ENCODE results near the gene TM7SF2. TPM values are rescaled to one million over a fixed set of nuclear protein-coding genes. Genes with fewer than 3 reads are reported as not detected.

The TM7SF2 gene
- total RNA-seq, 1 experiment from 2014 or later = 74.8 TPM

DNA sequence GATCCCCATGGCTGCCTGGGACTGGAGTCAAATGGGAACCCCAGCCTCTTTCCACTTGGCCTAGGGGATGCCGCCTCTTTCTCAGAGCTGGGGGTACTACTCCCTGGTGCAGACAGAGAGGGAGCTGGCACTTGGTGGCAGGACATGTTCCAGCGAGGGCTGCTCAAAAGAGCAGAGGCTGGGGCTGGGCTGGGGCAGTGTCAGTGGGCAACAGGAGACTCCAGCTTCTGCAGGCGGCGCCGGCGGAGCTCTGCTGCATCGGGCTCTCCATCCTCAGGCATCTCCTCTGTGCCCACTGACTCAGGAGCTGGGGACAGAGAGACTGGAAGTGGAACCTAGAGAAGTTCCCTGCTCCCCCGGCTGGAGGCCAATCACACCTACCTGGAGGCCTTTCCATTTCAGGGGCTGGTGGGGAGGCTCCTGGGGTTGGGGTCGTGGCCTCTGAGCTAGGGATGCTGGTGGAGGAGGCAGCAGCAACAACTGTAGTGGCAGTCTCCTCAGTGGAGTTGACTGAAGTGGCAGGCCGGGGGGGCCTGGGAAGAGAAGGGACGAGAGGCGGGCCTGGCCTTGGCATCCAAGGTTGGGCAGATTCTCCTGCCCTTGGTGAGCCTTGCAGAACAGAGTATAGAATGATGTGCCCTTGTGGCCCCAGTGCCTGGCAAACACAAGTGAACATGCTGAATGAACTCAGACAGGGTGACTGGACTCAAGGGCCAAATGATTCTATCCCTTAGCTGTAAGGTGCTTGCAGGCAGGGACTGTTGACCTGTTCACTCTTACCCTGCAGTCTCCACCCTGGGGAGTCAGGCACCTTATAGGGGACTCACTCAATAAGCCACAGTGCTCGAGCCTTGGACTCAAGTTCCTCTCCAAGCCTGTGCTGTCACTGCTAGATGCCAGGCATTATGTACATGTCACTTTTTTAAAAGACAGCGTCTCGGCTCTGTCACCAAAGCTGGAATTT, 16.8 kb downstream of the TM7SF2 start:
- Histone ChIP-seq H3K4ac (ENCODE audit: low read depth, low read length) (no peak overlapping the region), H3K23ac (ENCODE audit: insufficient read length, low read depth, low read length) (no peak overlapping the region), H3K23me2 (ENCODE audit: insufficient read length, low read depth, low read length, poor library complexity, severe bottlenecking) (peaks cover 1% of the 10 kb centered on the region), H4K5ac (ENCODE audit: insufficient read length, low read depth, low read length) (no peak overlapping the region), H2AFZ (ENCODE audit: low read length) (no peak overlapping the region), H4K20me1 (ENCODE audit: control insufficient read depth, insufficient read depth, insufficient read length) (no peaks in the 10 kb centered on the region), H3K79me1 (ENCODE audit: insufficient read depth, low read depth, low read length, poor library complexity, severe bottlenecking) (peaks cover 5% of the 10 kb centered on the region), H2BK15ac (ENCODE audit: low read depth, low read length) (no peak overlapping the region), H3K9me3 (ENCODE audit: control insufficient read depth, low read depth, low read length) (no peaks in the 10 kb centered on the region), H3T11ph (ENCODE audit: low read length) (no peak overlapping the region), H2AK5ac (ENCODE audit: insufficient read length, low read length) (no peak overlapping the region), H4K8ac (replicated peaks; ENCODE audit: insufficient read length, low read depth, low read length) (no peak overlapping the region), H3K79me2 (ENCODE audit: insufficient read depth, low read length) (no peaks in the 10 kb centered on the region), H3K4me1 (ENCODE audit: insufficient read depth, low read length) (no peaks in the 10 kb centered on the region), H2BK120ac (ENCODE audit: low read depth, low read length, poor library complexity, severe bottlenecking) (no peak overlapping the region), H3K4me2 (ENCODE audit: insufficient read depth, insufficient read length, low read length) (no peak overlapping the region), H3K14ac (ENCODE audit: insufficient read depth, low read length) (no peak overlapping the region), H2BK5ac (ENCODE audit: insufficient read length, low read length) (no peak overlapping the region), H3K27me3 (ENCODE audit: insufficient read depth, low read length) (no peaks in the 10 kb centered on the region), H2BK20ac (ENCODE audit: low read depth, low read length, poor library complexity, severe bottlenecking) (no peak overlapping the region), H3K9ac (ENCODE audit: extremely low read depth, insufficient read length, low read length) (no peak overlapping the region), H2BK12ac (ENCODE audit: insufficient read length, low read depth, low read length) (no peak overlapping the region), H3K56ac (ENCODE audit: insufficient read length, low read depth, low read length) (no peak overlapping the region), H3K27ac (ENCODE audit: insufficient read length, low read depth, low read length) (no peak overlapping the region), H4K91ac (ENCODE audit: insufficient read length, low read depth, low read length) (no peak overlapping the region), H3K18ac (ENCODE audit: insufficient read length, low read depth, low read length) (no peak overlapping the region)
- H3K9me3 Mint-ChIP-seq = no peaks in the 10 kb centered on the region; a peak in 1 of 5 replicates
- no peak for TF ChIP-seq CTCF (conservative IDR thresholded peaks at IDR 0.05)
- H3K27me3 Mint-ChIP-seq (ENCODE audit: low read depth) = no peaks in the 10 kb centered on the region
- no CpG with 5 or more reads among the region's 15 CpGs for WGBS (ENCODE audit: extremely low coverage, insufficient read length, low lambda C conversion rate)
- H3K4me1 Mint-ChIP-seq = peaks cover 6 to 9% of the 10 kb centered on the region in 2 experiments
- peak overlapping the region in 1 of 3 experiments; percentile 36; a peak in 1 of 7 replicates for H3K27ac Mint-ChIP-seq
- peaks cover 13 to 70% (median 61%) of the 10 kb centered on the region in 3 experiments; a peak in 6 of 7 replicates for H3K36me3 Mint-ChIP-seq (ENCODE audit: insufficient read depth in 1 of 3, low read depth in 3 of 3)
- H3K4me3 Mint-ChIP-seq = no peak overlapping the region
- no peak for DNase-seq
